GM12872 (cell line): ENCODE data around the gene KCNN3.

Source experiments
- CTCF ChIP-seq: IDR thresholded peaks from 3 replicates; pipeline ENCODE4 v1.5.1; 2011; ENCODE audit warnings: low read depth, mild to moderate bottlenecking, low read length, moderate library complexity; ENCODE audit not compliant: insufficient read depth

Gene KCNN3

GRCh38 chr1:154843636-154844296, 26.3 kb downstream of the KCNN3 start:
- TF ChIP-seq CTCF, result no peak

GRCh38 chr1:154842635-154843034, 27.4 kb downstream of the KCNN3 start:
- no peak for TF ChIP-seq CTCF

GRCh38 chr1:154841384-154841783, 28.7 kb downstream of the KCNN3 start:
- TF ChIP-seq CTCF, result no peak

- no peak for TF ChIP-seq CTCF
Measured at GRCh38 chr1:154840269-154841176, 29.6 kb downstream of the KCNN3 start.

- TF ChIP-seq CTCF, result no peak
Measured at GRCh38 chr1:154839691-154840090, 30.4 kb downstream of the KCNN3 start.

- no peak for TF ChIP-seq CTCF
Measured at GRCh38 chr1:154838988-154839387, 31.1 kb downstream of the KCNN3 start.

- no peak for TF ChIP-seq CTCF
Measured at GRCh38 chr1:154838461-154838860, 31.6 kb downstream of the KCNN3 start.
